SU-DHL-6 (cell line): ENCODE results near the gene TMEM120B.
"Not testable (repeated sequence)": the region's sequence is repeated elsewhere in the genome, so short reads cannot be mapped to it uniquely, and the experiment has no call there.

Source experiments
- H2AFZ ChIP-seq: fragments of 200-600 bp; sonication (generic); 2 replicates; pipeline ENCODE4 v1.6.1; 2014; ENCODE audit warnings: low read depth, mild to moderate bottlenecking, moderate library complexity, mixed read lengths, antibody characterized with exemption, low read length; ENCODE audit not compliant: severe bottlenecking
- H3F3A ChIP-seq: fragments of 200-600 bp; shearing (Covaris generic); 2 replicates; pipeline ENCODE4 v1.6.0; 2016; ENCODE audit warnings: antibody characterized with exemption, mild to moderate bottlenecking; ENCODE audit not compliant: insufficient read depth
- H3K27ac ChIP-seq: fragments of 200-600 bp; sonication (generic); 2 replicates; pipeline ENCODE4 v1.5.1; 2016; ENCODE audit warnings: low read depth, mild to moderate bottlenecking, low read length, moderate library complexity, mixed read lengths
- H3K27me3 ChIP-seq: fragments of 200-600 bp; sonication (generic), shearing (Covaris generic); 2 replicates; pipeline ENCODE4 v1.6.0; 2014; ENCODE audit warnings: mild to moderate bottlenecking, low read length
- H3K36me3 ChIP-seq: fragments of 200-600 bp; sonication (generic); 2 replicates; pipeline ENCODE4 v1.6.1; 2014; ENCODE audit warnings: mild to moderate bottlenecking, low read length, mixed read lengths
- H3K4me2 ChIP-seq: fragments of 300-600, 200-600 bp; shearing (Covaris generic), sonication (generic); 2 replicates; pipeline ENCODE4 v1.6.0; 2014; ENCODE audit warnings: low read length, low read depth, mild to moderate bottlenecking; ENCODE audit not compliant: poor library complexity, severe bottlenecking
- H3K4me3 ChIP-seq: fragments of 200-600 bp; sonication (generic); 2 replicates; pipeline ENCODE4 v1.5.1; 2014; ENCODE audit warnings: antibody characterized with exemption, low read length, mild to moderate bottlenecking, mixed read lengths; ENCODE audit not compliant: insufficient read depth, poor library complexity, severe bottlenecking
- H3K79me2 ChIP-seq: fragments of 200-600 bp; sonication (generic); 2 replicates; pipeline ENCODE4 v1.6.1; 2014; ENCODE audit warnings: mild to moderate bottlenecking, low read length, moderate library complexity; ENCODE audit not compliant: insufficient read depth
- H3K9ac ChIP-seq: fragments of 200-600 bp; sonication (generic); 2 replicates; pipeline ENCODE4 v1.7.0; 2014; ENCODE audit warnings: mild to moderate bottlenecking, low read length
- H3K9me2 ChIP-seq: fragments of 200-600 bp; sonication (generic); replicated peaks from 2 replicates; pipeline ENCODE4 v1.6.1; 2014; ENCODE audit warnings: low read length; ENCODE audit not compliant: insufficient read depth
- H3K9me3 ChIP-seq: fragments of 200-600 bp; sonication (generic); 2 replicates; pipeline ENCODE4 v1.6.1; 2014; ENCODE audit warnings: low read length, mixed read lengths; ENCODE audit not compliant: insufficient read depth
- H4K20me1 ChIP-seq: fragments of 200-600 bp; sonication (generic); 2 replicates; pipeline ENCODE4 v1.6.1; 2014; ENCODE audit warnings: low read depth, mild to moderate bottlenecking, antibody characterized with exemption, low read length, moderate library complexity, mixed read lengths
- CTCF ChIP-seq: fragments of 200-600 bp; sonication (generic); IDR thresholded peaks from one replicate; pipeline ENCODE4 v1.5.1; 2017; ENCODE audit warnings: antibody characterized with exemption, mild to moderate bottlenecking, low read length, moderate library complexity; ENCODE audit not compliant: insufficient read depth, poor library complexity, severe bottlenecking
- EZH2phosphoT487 ChIP-seq: fragments of 200-600 bp; sonication (generic), shearing (Covaris generic); conservative IDR thresholded peaks from 2 replicates; pipeline ENCODE4 v1.6.1; 2018; ENCODE audit warnings: mild to moderate bottlenecking, antibody characterized with exemption, low read length, moderate library complexity, mixed read lengths

TMEM120B gene

GRCh38 chr12:121738340-121738858 is 25.8 kb downstream of the TMEM120B start:
- Histone ChIP-seq H3K9me3 (no peaks in the 10 kb centered on the region), H3K4me2 (no peak overlapping the region), H3K9me2 (no peaks in the 10 kb centered on the region), H3K36me3 (no peaks in the 10 kb centered on the region), H3K9ac (no peak overlapping the region), H3F3A (no peaks in the 10 kb centered on the region), H3K27ac (no peak overlapping the region), H4K20me1 (no peaks in the 10 kb centered on the region), H2AFZ (no peak overlapping the region), H3K79me2 (no peaks in the 10 kb centered on the region), H3K4me3 (no peak overlapping the region), H3K27me3 (no peaks in the 10 kb centered on the region)
- TF ChIP-seq EZH2phosphoT487 (no peak), CTCF (no peak)

- Histone ChIP-seq H3K9me3 (no peaks in the 10 kb centered on the region), H3K27me3 (no peaks in the 10 kb centered on the region), H2AFZ (no peak overlapping the region), H3F3A (no peaks in the 10 kb centered on the region), H3K4me3 (no peak overlapping the region), H4K20me1 (no peaks in the 10 kb centered on the region), H3K36me3 (no peaks in the 10 kb centered on the region), H3K27ac (no peak overlapping the region), H3K9ac (no peak overlapping the region), H3K79me2 (no peaks in the 10 kb centered on the region), H3K9me2 (no peaks in the 10 kb centered on the region), H3K4me2 (no peak overlapping the region)
- TF ChIP-seq CTCF (no peak), EZH2phosphoT487 (no peak)
Measured at GRCh38 chr12:121740847-121741246, 28.3 kb downstream of the TMEM120B start.

GRCh38 chr12:121741743-121742142 is 29.2 kb downstream of the TMEM120B start:
- TF ChIP-seq EZH2phosphoT487 (no peak), CTCF (no peak)
- H3K27me3 ChIP-seq, result no peaks in the 10 kb centered on the region
- no peak overlapping the region for H3K9ac ChIP-seq
- no peaks in the 10 kb centered on the region for H3K79me2 ChIP-seq
- no peaks in the 10 kb centered on the region for H3K9me3 ChIP-seq
- H3F3A ChIP-seq, result no peaks in the 10 kb centered on the region
- no peaks in the 10 kb centered on the region for H3K9me2 ChIP-seq
- no peaks in the 10 kb centered on the region for H4K20me1 ChIP-seq
- H3K36me3 ChIP-seq, result no peaks in the 10 kb centered on the region
- H2AFZ ChIP-seq, result no peak overlapping the region
- no peak overlapping the region for H3K4me2 ChIP-seq
- no peak overlapping the region for H3K27ac ChIP-seq
- no peak overlapping the region for H3K4me3 ChIP-seq

- H2AFZ ChIP-seq, H4K20me1 ChIP-seq, H3K4me2 ChIP-seq, H3K36me3 ChIP-seq, H3K27me3 ChIP-seq, H3K9me2 ChIP-seq, H3K4me3 ChIP-seq, H3K9me3 ChIP-seq, H3K27ac ChIP-seq, H3F3A ChIP-seq, H3K9ac ChIP-seq, H3K79me2 ChIP-seq: not testable (repeated sequence)
Measured at GRCh38 chr12:121745545-121745944, 33.0 kb downstream of the TMEM120B start.
